Fibroblast of skin of abdomen (primary cell): Measurements from ENCODE around the gene SHISA2. TPM values are rescaled to one million over a fixed set of nuclear protein-coding genes. Genes with fewer than 3 reads are reported as not detected.
"Not testable (repeated sequence)": the region's sequence is repeated elsewhere in the genome, so short reads cannot be mapped to it uniquely, and the experiment has no call there.

Experiments
- DNase-seq: peaks from one replicate; pipeline ENCODE4 v3.0.0-alpha.2; 2013
- polyA plus RNA-seq, 2 experiments: library from polyadenylated mRNA; unstranded; fragments of 120-200 nt; gene quantifications; one replicate each; pipeline ENCODE4 v1.2.1, GENCODE V29; 2013; ENCODE audit not compliant: insufficient read length in 2 of 2

Gene SHISA2
- 0.62 TPM for polyA plus RNA-seq (2013, experiment 1 of 2; ENCODE audit: insufficient read length)
- 0.69 TPM for polyA plus RNA-seq (2013, experiment 2 of 2; ENCODE audit: insufficient read length)

- DNase-seq, result peak; percentile 59
Observed at GRCh38 chr13:26051657-26052311, at the start of gene SHISA2. Gene SHISA2 (minus strand): TSS chr13:26052016. CDS start chr13:26050975, 1,041 bp downstream.

DNA sequence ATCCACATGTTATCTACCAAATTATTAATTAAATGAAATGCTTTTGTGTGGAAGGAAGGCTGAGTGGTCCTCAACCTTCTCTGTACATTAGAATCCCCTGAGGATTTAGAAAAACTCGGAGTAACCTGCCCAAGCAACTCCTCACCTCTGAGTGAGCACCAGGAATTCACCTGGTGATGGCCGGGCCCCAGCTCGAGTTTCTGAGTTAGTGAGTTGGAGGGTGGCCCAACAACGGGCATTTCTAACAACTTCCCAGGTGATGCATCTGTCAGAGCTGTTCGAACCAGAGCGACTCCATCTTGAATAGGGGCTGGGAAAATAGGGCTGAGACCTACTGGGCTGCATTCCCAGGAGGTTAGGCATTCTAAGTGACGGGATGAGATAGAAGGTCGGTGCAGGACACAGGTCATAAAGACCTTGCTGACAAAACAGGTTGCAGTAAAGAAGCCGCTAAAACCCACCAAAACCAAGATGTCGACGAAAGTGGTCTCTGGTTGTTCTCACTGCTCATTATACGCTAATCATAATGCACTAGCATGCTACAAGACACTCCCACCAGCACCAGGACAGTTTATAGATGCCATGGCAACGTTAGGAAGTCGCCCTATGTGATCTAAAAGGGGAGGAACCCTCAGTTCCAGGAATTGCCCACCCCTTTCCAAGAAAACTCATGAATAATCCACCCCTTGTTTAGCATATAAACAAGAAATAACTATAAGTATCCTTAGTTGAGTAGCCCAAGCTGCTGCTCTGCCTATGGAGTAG, 44.2 kb upstream of the SHISA2 start:
- DNase-seq, result no peak

- DNase-seq, result no peak
Observed at GRCh38 chr13:26095338-26095737, 43.5 kb upstream of the SHISA2 start.

DNA sequence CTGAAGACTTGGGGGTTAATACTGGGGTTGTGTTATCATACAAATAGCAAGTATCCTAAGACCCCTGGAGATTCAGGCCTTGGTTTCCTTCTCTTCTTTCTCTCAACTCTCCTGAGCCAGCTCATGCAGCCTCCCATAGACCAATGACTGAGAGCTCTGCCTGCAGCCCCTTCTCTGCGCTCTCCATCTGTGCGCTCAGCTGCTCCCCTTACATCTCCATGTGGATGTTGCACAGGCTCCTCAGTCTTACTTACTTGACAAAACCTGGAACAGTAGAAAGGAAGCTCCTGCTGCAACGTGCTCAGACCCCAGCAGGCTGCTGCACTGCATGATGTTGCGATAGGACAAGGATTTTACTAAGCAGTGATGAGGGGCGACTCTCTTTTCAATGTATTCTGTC, 25.0 kb upstream of the SHISA2 start:
- not testable (repeated sequence) for DNase-seq

DNA sequence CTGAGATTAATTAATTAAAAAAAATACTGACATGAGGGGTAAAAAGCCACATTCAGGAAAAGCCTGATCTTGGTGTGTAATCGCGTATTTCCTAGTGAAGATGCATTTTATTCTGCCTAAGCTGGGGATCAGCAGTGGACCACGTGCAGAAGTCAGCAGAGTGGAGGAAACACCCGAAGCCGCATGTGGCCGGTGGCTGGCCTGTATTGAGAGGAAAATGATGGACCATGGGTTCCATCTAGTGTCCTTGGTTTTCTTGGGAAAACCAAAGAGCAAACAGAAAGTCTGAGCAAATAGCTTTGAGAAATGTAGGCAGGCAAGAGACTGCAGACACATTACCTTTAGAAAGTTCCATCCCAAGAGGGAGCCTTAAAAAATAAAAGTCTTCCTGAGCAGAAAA, 23.7 kb upstream of the SHISA2 start:
- DNase-seq, result no peak

GRCh38 chr13:26074706-26075105, 22.9 kb upstream of the SHISA2 start:
- peak; percentile 10 for DNase-seq

- not testable (repeated sequence) for DNase-seq
Observed at GRCh38 chr13:26072335-26072734, 20.5 kb upstream of the SHISA2 start.

DNA sequence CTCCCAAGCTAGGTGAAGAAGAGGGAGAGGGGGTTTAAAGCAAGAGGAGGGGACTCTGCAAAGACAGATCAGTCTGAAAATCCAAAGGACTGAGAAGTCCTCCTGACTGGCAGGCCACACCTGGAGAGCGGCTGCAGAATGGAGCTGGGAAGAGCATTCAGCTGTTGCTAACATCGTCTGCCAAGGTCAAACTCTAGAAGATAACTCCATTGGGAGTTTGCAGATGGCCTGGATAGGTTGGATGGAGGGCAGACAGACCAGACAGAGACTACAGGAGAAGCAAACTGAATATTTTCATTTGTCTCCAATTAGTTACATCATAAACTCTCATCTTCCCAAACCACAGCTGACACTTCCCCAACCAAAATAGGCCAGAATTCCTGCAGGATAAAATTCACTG, 19.9 kb upstream of the SHISA2 start:
- no peak for DNase-seq

- DNase-seq, result not testable (repeated sequence)
Observed at GRCh38 chr13:26069642-26070041, 17.8 kb upstream of the SHISA2 start.

- not testable (repeated sequence) for DNase-seq
Observed at GRCh38 chr13:26068372-26068771, 16.6 kb upstream of the SHISA2 start.

GRCh38 chr13:26067601-26068000, 15.8 kb upstream of the SHISA2 start:
- no peak for DNase-seq

GRCh38 chr13:26066492-26066891, 14.7 kb upstream of the SHISA2 start:
- not testable (repeated sequence) for DNase-seq

DNA sequence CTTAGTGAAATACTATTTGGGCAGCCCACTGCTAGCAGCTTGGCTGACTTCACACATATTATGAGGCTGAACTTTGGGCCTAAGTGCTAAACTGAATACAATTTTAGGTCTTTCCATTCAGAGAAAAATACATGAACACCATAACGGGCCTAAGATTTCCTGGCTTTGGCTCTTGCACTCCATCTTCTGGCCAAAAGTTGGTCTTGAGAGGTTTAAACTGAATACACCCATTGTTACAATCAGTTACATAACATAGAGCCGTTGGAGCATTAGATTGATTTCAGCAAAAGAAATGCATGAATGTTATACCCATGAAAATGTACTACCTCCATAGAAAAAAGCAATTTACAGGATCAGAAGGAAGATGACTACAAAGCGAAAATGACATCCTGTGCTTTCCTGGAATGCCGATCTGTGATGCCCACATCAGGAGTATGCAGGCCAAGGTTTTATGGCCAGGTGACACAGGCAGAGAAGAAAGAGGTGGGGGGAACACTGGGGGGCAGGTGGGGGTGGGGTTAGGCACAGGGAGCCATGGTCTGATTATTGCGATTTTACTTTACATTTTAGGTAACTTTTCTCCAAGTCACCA, 11.1 kb upstream of the SHISA2 start:
- peak; percentile 60 for DNase-seq

GRCh38 chr13:26061947-26062346, 10.1 kb upstream of the SHISA2 start:
- peak; percentile 80 for DNase-seq

- no peak for DNase-seq
Observed at GRCh38 chr13:26061256-26061655, 9.4 kb upstream of the SHISA2 start.

- DNase-seq, result no peak
Observed at GRCh38 chr13:26060357-26060756, 8.5 kb upstream of the SHISA2 start.

DNA sequence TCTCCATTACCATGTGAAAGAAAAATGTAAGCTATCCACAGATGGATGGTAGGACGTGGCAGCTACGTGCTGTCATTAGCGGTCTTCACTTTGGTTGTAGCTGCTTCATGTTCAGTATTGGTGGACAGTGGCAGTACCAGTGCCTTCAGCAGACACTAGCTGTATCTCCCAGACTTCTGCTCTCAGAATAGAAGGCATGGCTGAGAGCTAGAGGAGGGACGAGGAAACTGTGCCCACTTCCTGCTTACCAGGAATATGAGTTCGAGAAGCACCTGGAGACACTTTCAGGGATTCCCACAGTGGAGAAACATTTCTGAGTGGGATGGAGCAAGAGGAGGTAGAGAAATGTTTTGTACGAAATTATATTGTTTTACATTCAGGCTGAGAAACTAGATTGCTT, 6.9 kb upstream of the SHISA2 start:
- no peak for DNase-seq

GRCh38 chr13:26054896-26055295, 3.1 kb upstream of the SHISA2 start:
- DNase-seq, result no peak

DNA sequence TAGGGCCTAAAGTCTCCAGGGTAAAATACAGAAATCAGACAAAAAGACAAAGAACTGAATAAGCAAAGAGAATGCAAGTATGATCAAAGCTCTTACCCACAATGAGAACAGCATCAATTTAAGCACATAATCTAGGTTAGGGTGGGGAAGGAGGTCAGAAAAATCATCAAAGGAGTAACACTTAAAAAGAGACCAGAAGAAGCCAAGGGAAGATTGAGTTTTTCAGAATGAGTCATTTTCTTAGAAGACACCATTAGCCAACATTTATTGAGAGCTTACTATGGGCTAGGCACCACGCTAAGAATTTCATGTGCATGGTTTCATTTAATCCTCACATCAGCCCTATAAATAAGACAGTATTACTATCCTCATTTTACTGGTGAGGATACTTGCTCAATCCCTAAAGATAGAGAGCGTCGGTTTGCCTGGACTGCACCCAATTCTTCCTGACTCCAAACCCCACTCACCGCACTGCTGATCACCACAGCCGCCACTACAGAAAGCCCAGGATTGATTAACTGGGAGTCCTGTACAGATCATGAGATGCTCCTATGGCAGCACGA, 1.7 kb upstream of the SHISA2 start:
- no peak for DNase-seq

- DNase-seq, result no peak
Observed at GRCh38 chr13:26052337-26052736, 521 bp upstream of the SHISA2 start.

DNA sequence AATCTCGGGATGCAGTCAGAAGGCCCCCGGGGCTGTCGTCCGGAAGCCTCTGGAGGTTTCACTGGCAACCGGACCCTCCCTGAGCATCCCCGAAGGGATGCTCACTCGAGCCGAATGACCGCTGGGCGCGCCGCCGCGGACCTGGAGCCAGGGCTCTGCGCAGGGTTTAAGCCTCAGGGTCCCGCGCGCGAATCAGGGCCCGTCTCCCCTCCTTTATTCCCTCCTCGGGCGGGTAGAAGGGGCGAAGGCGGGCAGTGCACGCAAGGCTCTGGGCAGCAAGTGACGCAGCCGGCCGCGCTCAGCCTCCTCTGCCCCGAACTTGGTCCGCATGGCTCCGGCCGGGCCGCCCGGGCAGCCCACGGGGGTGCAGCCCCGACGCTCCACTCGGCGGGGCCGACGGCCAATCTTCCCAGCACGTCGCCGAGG, 572 bp downstream of the SHISA2 start:
- DNase-seq, result no peak

DNA sequence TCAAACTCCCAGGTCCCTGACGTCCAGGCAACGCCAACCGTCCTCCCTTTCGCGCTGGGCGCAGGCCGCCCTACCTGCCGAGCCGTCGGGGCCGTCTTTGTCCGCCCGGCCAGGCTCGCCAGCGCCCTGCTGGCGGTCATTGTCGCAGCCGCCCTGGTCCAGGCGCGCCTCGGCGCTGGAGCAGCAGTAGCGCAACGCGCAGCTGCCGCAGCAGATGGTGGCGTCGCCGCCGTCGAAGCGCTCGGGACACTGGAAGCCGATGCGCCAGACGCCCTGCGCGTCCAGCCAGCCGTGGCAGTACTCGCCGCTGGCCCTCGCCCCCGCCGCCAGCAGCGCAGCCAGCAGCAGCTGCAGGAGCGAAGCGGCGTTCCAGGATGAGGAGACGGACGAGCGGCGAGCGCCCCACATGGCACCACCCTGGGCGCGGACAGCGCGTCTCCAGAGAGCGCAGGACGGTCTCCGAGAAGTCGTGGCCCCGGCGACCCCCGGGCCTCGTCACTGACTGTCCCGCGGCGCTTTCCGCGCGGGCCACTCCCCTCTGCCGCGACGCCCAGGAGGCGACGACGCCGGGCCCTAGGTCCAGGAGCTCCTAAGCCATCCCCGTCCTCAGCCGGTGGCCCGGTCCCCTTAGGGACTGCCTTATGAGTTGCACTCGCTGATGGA, 1.1 kb downstream of the SHISA2 start:
- peak; percentile 13 for DNase-seq

GRCh38 chr13:26048741-26049140, 3.1 kb downstream of the SHISA2 start:
- DNase-seq, result no peak
